Inflammatory macrophage (primary cell): ENCODE data around the gene TPM1.

Experiments
- DNase-seq, 2 donors: peaks; one replicate each; pipeline ENCODE4 v3.0.0-alpha.2; 2020 to 2022

The TPM1 gene

GRCh38 chr15:63018639-63019038 lies 23.9 kb upstream of the TPM1 start:
- DNase-seq, result no peak

GRCh38 chr15:63019511-63020109 lies 22.9 kb upstream of the TPM1 start:
- no peak for DNase-seq

GRCh38 chr15:63020128-63020527 lies 22.4 kb upstream of the TPM1 start:
- DNase-seq, result no peak

- no peak for DNase-seq
Observed at GRCh38 chr15:63020759-63021430, 21.7 kb upstream of the TPM1 start.

- DNase-seq, result no peak
Observed at GRCh38 chr15:63022181-63022580, 20.4 kb upstream of the TPM1 start.

- no peak for DNase-seq
Observed at GRCh38 chr15:63022663-63023062, 19.9 kb upstream of the TPM1 start.

GRCh38 chr15:63023351-63023945 lies 19.1 kb upstream of the TPM1 start:
- no peak for DNase-seq

GRCh38 chr15:63025460-63025859 lies 17.1 kb upstream of the TPM1 start:
- peak in 1 of 2 donors; percentile 6 for DNase-seq

- DNase-seq, result no peak
Observed at GRCh38 chr15:63027646-63028045, 14.9 kb upstream of the TPM1 start.

GRCh38 chr15:63028442-63029110 lies 14.0 kb upstream of the TPM1 start:
- DNase-seq, result no peak

GRCh38 chr15:63029676-63030075 lies 12.9 kb upstream of the TPM1 start:
- no peak for DNase-seq

GRCh38 chr15:63030101-63030551 lies 12.4 kb upstream of the TPM1 start:
- peak; percentile 44 to 72 for DNase-seq

GRCh38 chr15:63034578-63034977 lies 8.0 kb upstream of the TPM1 start:
- DNase-seq, result no peak

GRCh38 chr15:63035253-63035652 lies 7.3 kb upstream of the TPM1 start:
- DNase-seq, result no peak

GRCh38 chr15:63035977-63036376 lies 6.6 kb upstream of the TPM1 start:
- no peak for DNase-seq

- no peak for DNase-seq
Observed at GRCh38 chr15:63037976-63038720, 4.4 kb upstream of the TPM1 start.

- no peak for DNase-seq
Observed at GRCh38 chr15:63038926-63039673, 3.4 kb upstream of the TPM1 start.

- no peak for DNase-seq
Observed at GRCh38 chr15:63039811-63040210, 2.7 kb upstream of the TPM1 start.

- DNase-seq, result no peak
Observed at GRCh38 chr15:63040509-63040908, 2.0 kb upstream of the TPM1 start.

GRCh38 chr15:63040954-63041353 lies 1.6 kb upstream of the TPM1 start:
- DNase-seq, result no peak

- DNase-seq, result no peak
Observed at GRCh38 chr15:63041402-63041973, 1.1 kb upstream of the TPM1 start.

- DNase-seq, result peak in 1 of 2 donors; percentile 6
Observed at GRCh38 chr15:63042877-63043334, 359 bp downstream of the TPM1 start.
